OCI-LY7 (cell line): Measurements from ENCODE around the gene ATF7.

Experiments used
- CTCF ChIP-seq: fragments of 200-600 bp; sonication (generic); conservative IDR thresholded peaks from 2 replicates; pipeline ENCODE4 v1.5.1; 2014; ENCODE audit warnings: mild to moderate bottlenecking, antibody characterized with exemption, low read length, moderate library complexity, mixed read lengths
- EZH2phosphoT487 ChIP-seq: fragments of 200-600 bp; sonication (generic); IDR thresholded peaks from 2 replicates; pipeline ENCODE4 v1.6.1; 2018; ENCODE audit warnings: low read depth, borderline replicate concordance, mild to moderate bottlenecking, mixed run types, antibody characterized with exemption, low read length, moderate library complexity, mixed read lengths

GRCh38 chr12:53532021-53532420 is 94.2 kb downstream of the ATF7 start:
- TF ChIP-seq CTCF, result no peak
- no peak for TF ChIP-seq EZH2phosphoT487
